GM19463 (cell line): ENCODE measurements around the gene PCDH19.

ENCODE experiments used
- ATAC-seq: cut with Tn5 transposase; IDR thresholded peaks from one replicate; pipeline ENCODE4 v1.9.1; 2021; ENCODE audit warnings: mild to moderate bottlenecking, moderate library complexity; ENCODE audit not compliant: unreplicated experiment

Gene PCDH19

DNA sequence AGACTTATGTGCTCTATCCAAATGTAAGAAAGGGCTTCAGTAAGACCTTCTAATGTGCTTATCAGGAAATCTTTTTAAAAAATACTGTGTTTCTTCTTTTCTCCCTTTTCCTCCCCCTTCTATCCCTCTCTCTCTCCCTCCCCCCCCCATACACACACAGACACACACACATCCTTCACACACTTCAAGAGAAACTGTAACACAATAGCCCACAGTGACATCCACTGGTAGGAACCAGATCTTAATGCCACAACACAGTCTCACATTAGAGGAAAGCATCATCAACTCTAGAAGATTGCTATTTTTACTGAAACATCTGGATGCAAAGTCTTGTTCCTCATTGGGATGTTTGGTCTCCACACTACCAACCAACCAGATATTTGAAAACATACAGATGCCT, 4.6 kb downstream of the PCDH19 start:
- ATAC-seq, result no peak

DNA sequence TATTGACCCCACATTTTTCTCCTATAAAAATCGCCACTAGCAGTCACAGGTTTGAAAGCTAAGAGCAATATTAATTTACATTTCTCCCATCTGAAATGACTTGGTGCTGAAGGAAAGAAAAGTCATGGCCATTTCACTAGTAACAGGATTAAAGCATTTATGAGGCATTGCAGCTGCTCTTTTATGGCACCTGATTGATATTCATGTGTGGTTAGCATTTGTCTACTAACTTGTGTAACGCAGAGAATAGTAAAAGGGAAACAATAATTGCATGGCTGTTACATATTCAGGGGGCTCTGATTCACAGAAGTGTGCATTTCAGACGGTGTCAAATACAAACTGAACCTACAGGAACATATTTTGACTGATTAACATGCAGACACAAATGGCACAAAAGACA, 5.2 kb downstream of the PCDH19 start:
- no peak for ATAC-seq

DNA sequence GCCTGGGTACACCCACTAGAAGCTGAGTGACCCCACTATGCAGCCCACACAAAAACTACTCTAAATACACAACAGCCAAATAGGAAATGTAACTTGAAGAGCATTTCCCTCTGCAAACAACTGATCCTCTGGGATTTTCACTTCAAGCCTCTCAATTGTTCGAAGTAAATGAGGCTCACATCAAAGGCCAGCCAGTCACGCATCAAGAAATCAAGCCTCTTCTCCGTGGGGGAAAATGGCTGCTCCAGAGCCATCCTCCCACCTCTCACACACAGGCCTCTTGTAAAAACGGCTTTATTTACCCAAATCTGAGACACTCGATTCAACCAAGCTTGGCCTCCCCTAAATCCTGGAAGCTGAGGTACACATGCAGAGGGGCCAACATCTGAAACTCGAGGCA, 14.3 kb downstream of the PCDH19 start:
- ATAC-seq, result no peak

DNA sequence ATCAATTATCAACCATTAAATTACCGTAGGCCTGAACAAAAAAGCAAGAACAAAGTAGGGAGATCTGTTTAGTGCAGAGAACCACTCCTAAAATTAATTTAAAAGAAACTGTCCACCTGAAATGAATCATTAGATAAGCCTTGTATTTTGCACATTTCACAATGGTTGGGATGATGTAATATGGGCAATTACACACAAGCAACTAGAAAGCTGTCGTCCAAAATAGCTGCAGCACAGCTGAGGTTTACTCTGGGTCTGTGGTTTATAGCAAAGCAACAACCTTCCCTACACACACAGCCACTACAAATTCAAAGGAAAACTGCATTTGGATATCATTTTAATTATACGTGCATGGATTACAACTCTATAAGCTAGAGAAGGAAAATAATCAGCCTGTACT, 28.5 kb downstream of the PCDH19 start:
- ATAC-seq, result no peak

DNA sequence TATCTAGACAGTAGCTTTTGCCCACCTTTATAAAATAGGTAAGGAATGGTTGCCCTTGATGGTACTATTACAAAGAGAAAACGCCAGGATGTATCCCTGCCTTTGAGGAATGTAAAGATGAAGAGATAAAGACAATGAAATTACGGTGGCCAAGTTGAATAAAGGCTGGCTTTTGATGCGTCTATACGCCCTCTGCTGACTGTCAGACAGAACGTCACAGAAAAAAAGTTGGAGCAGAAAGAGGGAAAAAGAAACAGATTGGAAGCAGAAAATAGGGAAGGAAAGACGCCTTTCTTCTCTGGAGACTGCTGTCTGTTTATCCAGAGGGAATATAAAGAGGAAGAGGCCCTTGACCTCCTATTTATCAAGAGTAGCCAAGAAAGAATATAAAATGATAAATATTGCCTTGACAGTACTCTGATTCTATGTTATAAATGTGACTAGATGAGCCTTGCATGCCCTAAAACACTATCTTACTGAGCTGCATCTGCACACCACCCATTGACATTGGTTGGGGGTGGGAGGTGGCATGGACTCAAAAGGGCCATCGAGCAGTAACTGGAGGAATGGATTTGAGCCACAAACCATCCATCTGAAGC, 30.6 kb downstream of the PCDH19 start:
- no peak for ATAC-seq

DNA sequence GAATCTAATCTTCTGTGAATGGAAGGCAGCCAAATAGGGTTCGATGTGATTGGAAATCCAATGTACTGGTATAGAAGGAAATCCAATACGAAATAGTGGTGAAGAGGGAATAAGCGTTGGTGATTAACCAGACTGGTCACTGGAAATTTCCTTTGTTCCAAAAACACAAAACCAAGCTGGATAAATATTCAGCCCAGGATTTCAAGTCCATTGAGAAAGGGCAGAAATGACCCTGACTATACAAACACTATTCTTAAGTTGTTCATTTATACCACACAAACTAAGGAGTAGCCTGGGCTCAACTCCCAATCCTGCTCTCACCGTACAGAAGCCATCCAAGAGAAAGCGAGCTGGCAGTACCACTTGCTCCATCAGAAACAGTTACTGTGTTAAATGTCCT, 32.2 kb downstream of the PCDH19 start:
- no peak for ATAC-seq

DNA sequence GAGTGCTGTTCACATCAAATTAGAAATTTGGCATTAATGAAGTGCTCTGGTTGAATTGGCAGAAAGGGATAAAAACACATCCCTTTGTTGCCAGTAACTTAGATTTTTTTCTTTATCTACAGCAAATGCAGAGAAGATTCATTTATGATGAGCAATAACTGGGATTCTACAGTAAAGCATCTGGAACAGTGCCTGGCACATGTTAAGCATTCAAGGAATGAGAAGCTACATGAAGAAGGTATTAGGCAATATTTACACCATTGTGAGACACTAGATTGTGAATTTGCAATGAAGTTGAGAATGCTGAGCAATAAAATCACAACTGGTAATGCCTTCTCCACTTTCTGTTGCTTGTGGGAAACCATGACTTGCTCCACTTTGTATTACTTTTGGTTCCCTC, 33.5 kb downstream of the PCDH19 start:
- no peak for ATAC-seq

DNA sequence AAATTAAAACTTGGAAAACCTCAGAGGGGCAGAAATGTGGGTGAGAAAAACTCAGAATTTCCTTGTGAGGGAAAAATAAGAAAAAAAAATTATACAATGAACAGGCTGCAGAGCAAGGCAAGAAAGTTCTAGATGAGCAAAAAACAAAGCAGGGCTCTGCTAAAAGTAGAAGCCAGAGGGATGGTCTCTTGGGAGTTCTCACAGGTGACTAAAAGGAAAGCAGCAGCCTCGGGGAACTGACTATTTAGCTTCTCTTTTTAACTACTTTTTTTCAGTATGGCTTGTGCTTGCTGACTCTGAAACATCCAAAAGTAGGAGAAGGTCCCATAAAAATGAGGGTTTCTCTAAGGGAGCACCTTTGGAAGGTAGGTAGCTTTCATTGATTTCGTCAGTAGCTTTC, 36.4 kb downstream of the PCDH19 start:
- ATAC-seq, result no peak

DNA sequence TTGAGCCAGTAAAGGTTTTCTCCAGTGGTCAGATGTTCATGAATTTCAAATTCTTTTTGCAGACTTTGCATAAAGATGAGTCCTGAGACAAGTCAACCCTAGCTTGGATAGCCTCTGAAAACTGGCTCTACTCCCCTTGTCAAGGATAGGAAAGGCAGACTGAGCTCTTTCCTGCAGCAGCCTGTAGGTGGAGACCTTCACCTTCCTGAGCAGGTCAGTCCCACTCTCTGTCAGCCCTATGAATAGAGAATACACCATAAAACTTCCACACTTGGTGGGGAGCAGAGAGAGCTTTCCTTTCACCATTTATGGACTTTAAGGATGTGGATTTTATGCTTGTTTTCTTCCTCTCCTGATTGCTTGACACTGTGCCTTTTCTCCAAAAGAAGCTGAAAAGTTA, 41.9 kb downstream of the PCDH19 start:
- ATAC-seq, result no peak

DNA sequence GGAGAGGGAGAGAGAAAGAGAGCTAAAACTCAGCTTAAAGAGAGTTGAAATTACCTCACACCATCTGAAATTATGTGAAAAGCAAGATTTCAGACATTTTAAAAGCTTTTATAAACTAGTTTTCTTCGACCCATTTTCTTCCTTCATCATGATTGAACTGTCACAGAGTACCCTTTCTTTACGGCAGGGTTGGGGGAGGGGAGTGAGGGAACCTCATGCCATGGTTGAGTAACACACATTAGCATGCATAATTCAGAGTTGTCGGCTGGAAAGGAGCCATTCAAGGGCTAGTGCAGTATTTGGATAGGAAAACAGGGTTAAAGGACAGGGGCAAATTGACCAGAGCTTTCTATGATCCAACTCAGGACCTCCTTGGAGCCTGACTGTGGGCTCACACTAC, 46.2 kb downstream of the PCDH19 start:
- no peak for ATAC-seq

DNA sequence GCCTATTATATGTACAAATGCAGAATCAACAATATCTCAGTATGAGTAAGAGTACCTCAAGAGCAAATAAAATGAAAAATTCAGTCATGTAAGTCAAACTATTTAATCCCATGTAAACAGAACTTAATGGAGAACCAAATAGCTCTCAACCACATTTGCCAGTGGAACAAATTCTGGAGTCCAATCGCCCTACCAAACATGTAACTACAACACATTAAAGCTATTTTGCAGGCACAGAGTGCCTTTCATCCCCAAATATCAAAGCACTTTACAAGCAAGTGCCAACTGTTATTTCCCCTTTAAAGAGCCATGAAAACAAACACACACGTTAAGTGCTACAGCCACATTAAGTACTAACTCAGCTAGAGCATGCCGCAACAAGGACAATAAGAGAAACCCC, 51.3 kb downstream of the PCDH19 start:
- no peak for ATAC-seq

DNA sequence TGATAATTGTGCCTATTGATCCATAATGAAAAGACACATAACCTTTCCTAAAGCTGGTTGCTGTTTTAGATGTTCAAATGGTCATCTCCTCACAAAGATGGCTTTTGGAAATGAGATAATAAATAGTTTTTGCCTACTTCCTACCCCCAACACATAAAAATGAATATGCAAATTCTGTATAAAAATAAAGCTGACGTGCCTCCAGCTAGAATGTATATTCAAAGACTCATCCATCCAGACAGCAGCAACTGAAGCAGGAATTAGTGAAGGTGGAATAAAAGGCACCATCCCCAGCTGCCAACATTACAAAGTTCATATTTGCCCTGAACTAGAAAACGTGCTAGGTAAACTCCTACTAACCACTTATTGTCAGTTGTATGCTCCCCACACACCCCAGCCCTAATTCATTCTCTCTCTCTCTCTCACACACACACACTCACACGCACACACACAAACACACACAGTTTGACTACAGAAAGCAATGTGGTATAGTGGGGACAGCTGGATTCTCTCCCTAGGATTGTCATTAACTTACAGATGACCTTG, 53.6 kb downstream of the PCDH19 start:
- ATAC-seq, result no peak

DNA sequence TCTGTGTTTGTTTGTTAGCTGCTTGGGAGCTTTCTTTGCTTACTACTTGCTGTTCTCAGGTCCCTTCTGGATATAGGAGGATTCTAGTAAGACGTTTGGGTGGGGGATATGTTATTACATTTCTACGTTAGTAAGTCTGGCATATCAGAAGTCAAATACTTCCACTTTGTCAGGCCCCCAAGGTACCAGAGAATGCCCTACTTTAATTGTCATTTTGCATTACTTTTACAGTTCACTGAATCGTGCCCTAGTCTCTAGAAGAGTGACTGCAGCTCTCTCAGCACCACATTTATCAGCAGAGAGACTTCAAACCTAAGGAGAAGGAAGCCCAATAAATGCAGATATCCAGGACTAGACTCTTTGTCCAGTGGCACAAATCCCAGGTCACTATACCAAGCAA, 54.4 kb downstream of the PCDH19 start:
- no peak for ATAC-seq

DNA sequence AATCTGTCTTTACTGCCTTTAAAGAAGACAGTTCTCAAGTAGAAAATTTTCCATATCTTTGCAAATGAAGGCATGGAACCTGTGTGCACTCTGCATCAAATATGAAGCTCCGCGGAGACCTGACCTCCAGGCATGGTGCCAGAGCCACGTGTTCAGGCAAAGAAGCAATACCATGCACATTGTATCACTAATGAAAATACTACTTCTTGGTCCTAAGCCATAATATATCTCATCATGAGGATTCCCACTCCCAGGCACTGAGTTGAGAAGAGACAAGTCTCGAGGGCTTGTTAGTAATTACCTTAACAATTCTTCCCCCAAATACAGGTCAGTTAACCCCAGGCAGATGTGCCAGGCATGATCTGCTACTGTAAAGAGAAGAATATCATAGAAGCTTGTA, 56.7 kb downstream of the PCDH19 start:
- ATAC-seq, result no peak

DNA sequence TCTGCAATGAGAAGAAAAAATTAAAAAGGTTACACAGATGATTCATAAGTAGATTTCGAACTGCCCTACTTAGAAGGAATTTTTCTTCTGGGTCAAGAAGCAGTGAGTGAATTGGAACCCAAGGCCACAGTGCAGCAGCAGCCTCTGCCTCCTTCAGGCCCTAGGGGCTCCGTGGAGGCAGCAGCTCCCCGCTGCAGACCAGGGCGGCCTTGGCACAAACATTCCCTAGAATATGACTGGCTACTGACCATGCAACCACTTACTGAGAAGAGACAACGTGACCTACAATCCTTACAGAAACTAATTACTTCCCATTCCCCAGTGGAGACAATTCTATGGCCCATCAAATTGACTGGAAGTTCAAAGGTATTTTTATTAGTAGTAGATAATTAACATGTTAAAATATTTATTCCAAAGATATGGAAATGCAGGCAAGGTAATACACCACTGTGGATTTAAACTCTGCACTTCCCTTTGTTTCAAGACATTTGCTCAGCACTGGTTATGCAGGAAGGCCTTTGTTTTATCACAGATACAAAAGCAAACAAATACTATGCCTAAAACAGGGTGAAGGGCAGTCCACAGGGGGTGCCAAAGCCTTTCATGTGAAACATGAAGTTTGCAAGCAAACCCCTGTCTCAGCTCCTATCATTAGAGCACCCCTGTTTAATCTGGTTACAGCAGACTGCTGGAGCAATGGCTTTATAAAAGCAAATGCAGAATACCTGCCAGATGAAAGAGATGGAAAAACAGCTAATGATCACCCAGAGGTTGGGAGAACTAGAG, 59.2 kb downstream of the PCDH19 start:
- ATAC-seq, result no peak

DNA sequence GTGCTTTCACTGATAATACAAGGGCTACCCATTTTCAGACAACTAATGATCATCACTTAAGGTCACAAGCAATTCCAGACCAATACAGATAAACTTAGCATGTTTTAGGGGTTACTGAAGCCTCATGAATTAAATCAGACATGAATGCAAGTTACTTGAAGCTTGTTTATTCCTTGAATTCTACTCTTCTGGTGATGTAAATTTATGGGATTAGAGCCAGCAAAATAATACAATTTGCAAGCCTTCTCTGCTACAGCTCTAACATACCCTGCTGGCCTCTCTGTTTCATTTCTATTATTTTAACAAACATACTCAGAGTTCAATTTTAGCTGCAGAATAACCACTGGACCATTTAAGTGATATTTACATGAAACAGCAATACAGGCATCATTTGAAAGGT, 60.7 kb downstream of the PCDH19 start:
- no peak for ATAC-seq

DNA sequence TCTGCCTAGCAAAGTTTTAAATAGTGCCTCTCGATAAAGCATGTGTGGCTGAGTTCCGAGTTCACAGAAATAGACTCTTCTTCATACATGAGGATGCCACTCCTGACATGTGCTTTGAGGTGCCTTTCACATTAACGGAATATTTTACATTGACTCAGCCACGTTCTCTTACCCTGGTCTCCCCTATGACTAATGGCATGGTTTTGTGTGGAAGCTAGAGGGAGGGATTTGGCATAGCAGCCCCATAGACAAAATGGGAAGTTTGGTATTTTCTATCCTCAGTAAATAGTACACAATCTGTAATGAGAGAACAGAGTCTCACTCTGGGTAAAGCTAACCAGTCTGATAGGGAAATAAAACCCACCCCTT, 68.9 kb downstream of the PCDH19 start:
- ATAC-seq, result no peak

DNA sequence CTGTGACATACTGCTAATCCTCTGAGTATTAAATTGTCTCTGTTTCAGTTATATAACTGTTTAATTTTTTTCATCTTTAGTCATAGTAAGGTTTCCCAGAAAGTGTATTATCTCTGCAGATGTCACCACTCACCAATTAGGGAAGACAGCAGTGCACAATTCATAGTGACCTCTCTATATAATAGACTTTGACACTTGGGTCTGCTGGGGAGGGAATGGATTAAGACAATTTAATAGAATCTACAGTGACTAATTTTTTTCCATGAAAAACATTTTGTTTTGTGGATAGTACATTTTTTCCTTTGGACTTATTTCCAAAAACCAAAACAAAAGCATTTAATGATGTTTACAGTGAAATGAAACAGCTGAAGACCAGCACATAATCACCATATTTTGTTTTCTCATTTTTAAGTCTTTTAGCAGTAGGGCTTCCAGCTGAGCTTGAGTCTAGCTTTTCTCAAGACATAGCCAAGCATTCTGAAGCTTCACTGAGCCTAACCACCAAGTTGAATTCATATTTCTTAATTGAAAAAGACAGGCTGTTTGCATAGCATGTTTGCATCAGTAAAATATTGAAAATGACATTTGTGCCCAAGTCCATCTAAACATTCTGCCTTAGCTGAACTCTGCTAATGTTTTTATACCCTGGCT, 69.5 kb downstream of the PCDH19 start:
- ATAC-seq, result no peak

DNA sequence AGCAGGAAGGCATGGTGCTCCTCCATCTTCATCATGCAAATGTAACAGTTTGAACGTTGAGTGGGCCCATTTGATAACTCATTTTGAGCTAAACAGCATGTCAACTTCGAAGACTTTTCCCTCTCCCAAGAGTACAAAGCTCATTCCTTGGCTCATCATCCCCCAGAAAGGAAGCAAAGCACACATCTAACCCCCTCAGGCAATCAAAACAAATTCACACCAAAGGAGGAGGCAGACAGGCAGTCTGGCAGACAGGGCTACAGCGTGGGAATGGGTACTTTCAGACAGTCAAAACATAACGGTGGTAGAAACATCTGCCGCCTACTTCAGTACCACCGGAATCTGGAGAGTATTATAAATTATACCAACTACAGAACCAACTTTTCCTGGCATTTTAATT, 81.7 kb downstream of the PCDH19 start:
- no peak for ATAC-seq

DNA sequence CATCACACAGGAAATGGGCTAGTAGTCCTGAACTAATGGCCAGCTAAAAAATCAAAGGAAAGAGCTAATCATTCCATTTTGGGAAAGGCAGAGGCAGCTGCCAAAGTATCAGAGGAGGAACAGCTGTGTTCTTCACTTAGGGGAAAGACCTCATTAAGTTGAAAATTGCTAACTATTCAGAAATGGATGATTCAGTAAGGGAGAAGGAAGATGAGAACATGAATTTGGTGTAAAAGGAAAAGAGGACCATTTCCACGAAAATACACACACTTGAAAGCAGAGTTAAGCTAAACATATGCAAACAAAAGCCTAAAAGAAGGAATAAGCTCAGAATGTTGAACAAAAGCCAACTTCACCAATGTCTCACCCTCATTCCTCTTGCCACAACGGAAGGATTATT, 90.4 kb downstream of the PCDH19 start:
- no peak for ATAC-seq

DNA sequence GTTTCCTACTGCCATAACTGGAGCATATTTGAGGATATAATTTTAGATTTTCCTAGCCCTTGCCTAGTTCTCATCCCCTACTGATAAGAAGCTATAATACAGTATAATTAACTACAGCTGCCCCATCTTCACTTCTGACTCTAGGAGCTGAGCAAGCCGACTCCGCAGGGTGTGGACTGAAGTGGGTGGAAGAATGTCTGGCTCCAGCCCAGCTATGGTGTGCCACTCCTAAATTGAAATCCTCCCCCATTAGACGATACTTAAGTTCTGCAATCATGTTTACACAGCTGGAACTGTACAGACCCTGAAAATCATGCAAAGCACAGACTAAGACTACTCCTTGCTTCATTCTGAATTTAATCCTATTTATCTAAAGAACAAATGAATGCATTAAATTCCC, 93.1 kb downstream of the PCDH19 start:
- ATAC-seq, result no peak

DNA sequence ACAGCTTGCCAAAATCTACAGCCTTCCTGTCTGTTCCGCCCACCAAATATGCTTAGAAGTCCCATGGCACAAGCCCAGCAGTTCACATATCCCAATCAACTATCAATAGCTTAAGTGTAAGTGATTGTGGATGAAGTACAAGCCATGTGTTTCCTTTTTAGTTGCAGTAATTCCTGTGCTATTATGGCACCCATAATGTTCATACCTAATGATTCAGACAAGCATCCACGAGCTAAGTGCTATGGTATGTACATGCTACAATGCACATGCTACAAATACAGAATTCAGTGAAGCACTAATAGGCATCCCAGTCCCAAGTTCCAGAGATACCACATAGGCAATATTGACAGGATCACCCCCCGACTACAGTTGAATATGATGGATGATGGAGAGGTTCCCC, 94.5 kb downstream of the PCDH19 start:
- ATAC-seq, result no peak
